GM23248 (cell line): ENCODE data around the gene ABHD4.

ENCODE experiments used
- EZH2 ChIP-seq: fragments of 200-600 bp; sonication (generic); IDR thresholded peaks from 2 replicates; pipeline ENCODE4 v1.6.1; 2018; ENCODE audit warnings: antibody characterized with exemption, mild to moderate bottlenecking; ENCODE audit not compliant: insufficient read depth, poor library complexity, severe bottlenecking
- EZH2phosphoT487 ChIP-seq: fragments of 200-600 bp; sonication (generic); IDR thresholded peaks from 2 replicates; pipeline ENCODE4 v1.6.1; 2018; ENCODE audit warnings: antibody characterized with exemption, moderate library complexity, mild to moderate bottlenecking, low read depth; ENCODE audit not compliant: insufficient read depth

- TF ChIP-seq EZH2, result no peak
- no peak for TF ChIP-seq EZH2phosphoT487
These were observed 365 bp upstream of the ABHD4 start for GRCh38 chr14:22597771-22598098.
